ENCODE results near the gene FBL.

GRCh38 chr19:39825531-39826076 is 20.6 kb downstream of the FBL start:
- TF ChIP-seq POLR2AphosphoS5 (IDR thresholded peaks at IDR 0.05; ENCODE audit: borderline replicate concordance, low read depth, low read length) (no peak), EZH2 (IDR thresholded peaks at IDR 0.05) (no peak)
